RWPE2 (cell line): ENCODE data around the gene SNX2.

Experiments used
- ATAC-seq: fragments of 200-7000 bp; cut with Tn5 transposase; 3 replicates; pipeline ENCODE4 v1.9.1; 2021; ENCODE audit warnings: low read depth
- DNase-seq: peaks from one replicate; pipeline ENCODE4 v3.0.0-alpha.2; 2020; ENCODE audit warnings: low spot score
- H3K27ac ChIP-seq: fragments of 450-650 bp; 2 replicates; pipeline ENCODE4 v1.5.1; 2017; ENCODE audit warnings: mild to moderate bottlenecking; ENCODE audit not compliant: poor library complexity, severe bottlenecking
- H3K27me3 ChIP-seq: fragments of 250-450 bp; sonication (Bioruptor Pico); 2 replicates; pipeline ENCODE4 v1.5.1; 2021; ENCODE audit warnings: mild to moderate bottlenecking, moderate library complexity; ENCODE audit not compliant: insufficient read depth, poor library complexity, severe bottlenecking
- H3K36me3 ChIP-seq: fragments of 250-450 bp; sonication (Bioruptor Pico); 2 replicates; pipeline ENCODE4 v1.5.1; 2020; ENCODE audit warnings: low read depth, mild to moderate bottlenecking, moderate library complexity
- H3K4me1 ChIP-seq: fragments of 250-450 bp; sonication (Bioruptor Pico); 2 replicates; pipeline ENCODE4 v1.5.1; 2021; ENCODE audit warnings: mild to moderate bottlenecking, moderate library complexity; ENCODE audit not compliant: insufficient read depth, poor library complexity, severe bottlenecking
- H3K4me3 ChIP-seq: fragments of 250-450 bp; sonication (Bioruptor Pico); 2 replicates; pipeline ENCODE4 v1.5.1; 2021; ENCODE audit warnings: mild to moderate bottlenecking, moderate library complexity; ENCODE audit not compliant: severe bottlenecking
- H3K9me3 ChIP-seq: fragments of 250-450 bp; sonication (Bioruptor Pico); 2 replicates; pipeline ENCODE4 v1.5.1; 2021; ENCODE audit warnings: mild to moderate bottlenecking, moderate library complexity; ENCODE audit not compliant: severe bottlenecking
- TF ChIP-seq, protein P1 (sequence below): fragments of 450-650 bp; IDR thresholded peaks from one replicate; pipeline ENCODE4 v1.5.1; 2017; ENCODE audit warnings: mild to moderate bottlenecking, moderate library complexity; ENCODE audit not compliant: poor library complexity, severe bottlenecking

The SNX2 gene

DNA sequence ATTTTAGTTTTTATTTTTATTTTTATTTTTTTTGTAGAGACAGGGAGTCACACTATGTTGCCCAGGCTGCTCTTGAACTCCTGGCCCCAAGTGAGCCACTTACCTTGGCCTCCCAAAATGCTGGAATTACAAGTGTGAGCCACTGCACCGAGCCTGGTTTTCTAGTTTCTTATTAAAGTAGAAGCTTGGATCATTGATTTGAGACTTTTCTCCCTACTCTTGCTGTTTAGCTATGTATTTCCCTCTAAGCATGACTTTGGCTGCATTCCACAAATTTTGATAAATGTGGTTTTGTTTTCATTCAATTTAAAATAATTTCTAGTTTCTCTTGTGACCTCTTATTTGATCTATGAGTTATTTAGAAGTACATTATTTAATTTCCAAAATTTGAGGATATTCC is 10.4 kb downstream of the SNX2 start:
- TF ChIP-seq, protein P1, sequence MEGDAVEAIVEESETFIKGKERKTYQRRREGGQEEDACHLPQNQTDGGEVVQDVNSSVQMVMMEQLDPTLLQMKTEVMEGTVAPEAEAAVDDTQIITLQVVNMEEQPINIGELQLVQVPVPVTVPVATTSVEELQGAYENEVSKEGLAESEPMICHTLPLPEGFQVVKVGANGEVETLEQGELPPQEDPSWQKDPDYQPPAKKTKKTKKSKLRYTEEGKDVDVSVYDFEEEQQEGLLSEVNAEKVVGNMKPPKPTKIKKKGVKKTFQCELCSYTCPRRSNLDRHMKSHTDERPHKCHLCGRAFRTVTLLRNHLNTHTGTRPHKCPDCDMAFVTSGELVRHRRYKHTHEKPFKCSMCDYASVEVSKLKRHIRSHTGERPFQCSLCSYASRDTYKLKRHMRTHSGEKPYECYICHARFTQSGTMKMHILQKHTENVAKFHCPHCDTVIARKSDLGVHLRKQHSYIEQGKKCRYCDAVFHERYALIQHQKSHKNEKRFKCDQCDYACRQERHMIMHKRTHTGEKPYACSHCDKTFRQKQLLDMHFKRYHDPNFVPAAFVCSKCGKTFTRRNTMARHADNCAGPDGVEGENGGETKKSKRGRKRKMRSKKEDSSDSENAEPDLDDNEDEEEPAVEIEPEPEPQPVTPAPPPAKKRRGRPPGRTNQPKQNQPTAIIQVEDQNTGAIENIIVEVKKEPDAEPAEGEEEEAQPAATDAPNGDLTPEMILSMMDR: no peak
- Histone ChIP-seq H3K27ac (no peak overlapping the region), H3K9me3 (peaks cover 2% of the 10 kb centered on the region), H3K4me1 (no peaks in the 10 kb centered on the region), H3K36me3 (peaks cover 7% of the 10 kb centered on the region), H3K27me3 (no peaks in the 10 kb centered on the region), H3K4me3 (no peak overlapping the region)
- DNase-seq (no peak), ATAC-seq (no peak)

DNA sequence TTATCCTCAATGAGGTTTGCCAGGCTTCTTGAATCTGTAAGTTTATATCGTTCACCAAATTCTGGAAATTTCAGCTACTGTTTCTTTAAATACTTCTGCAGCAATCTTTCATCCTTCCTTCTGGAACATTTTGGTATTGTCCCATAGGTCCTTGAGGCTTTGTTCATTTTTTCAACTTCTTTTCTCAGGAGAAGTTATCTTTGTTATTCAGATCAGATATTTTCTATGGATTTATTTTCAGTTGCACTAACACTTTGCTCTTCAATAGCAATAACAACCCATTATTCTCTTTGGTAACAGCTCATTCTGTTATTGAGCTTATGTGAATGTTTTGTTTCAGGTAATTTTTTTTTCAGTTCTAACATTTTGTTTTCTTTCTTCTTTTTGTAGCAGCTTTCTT is 13.5 kb downstream of the SNX2 start:
- Histone ChIP-seq H3K9me3 (peaks cover 2% of the 10 kb centered on the region), H3K27me3 (no peaks in the 10 kb centered on the region), H3K4me1 (no peaks in the 10 kb centered on the region), H3K36me3 (peaks cover 7% of the 10 kb centered on the region), H3K27ac (no peak overlapping the region), H3K4me3 (no peak overlapping the region)
- ATAC-seq: no peak
- TF ChIP-seq, protein P1: no peak
- DNase-seq: no peak

DNA sequence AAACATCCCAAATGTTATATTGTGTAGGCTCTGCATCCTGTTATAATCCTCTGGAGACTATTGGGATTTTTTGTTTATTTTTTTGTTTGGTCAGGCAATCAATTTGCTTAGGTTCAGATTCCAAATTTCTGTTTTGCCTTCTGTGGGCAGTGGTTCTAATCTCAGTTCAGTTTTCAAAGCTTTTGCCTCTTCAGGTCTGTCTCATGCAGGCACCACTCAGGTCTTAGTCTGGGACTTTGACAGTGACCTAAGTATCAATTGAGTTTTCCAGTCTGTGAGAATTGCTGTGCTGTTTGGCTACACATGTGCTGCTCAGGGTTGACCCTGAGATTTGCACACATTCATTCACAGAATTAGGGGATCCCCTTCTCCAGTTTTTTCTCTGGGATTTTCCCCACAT is 14.1 kb downstream of the SNX2 start:
- no peaks in the 10 kb centered on the region for H3K9me3 ChIP-seq
- no peak for DNase-seq
- ATAC-seq: no peak
- no peaks in the 10 kb centered on the region for H3K4me1 ChIP-seq
- no peak overlapping the region for H3K4me3 ChIP-seq
- H3K27me3 ChIP-seq: no peaks in the 10 kb centered on the region
- H3K36me3 ChIP-seq: peaks cover 7% of the 10 kb centered on the region
- H3K27ac ChIP-seq: no peak overlapping the region
- TF ChIP-seq, protein P1: no peak

DNA sequence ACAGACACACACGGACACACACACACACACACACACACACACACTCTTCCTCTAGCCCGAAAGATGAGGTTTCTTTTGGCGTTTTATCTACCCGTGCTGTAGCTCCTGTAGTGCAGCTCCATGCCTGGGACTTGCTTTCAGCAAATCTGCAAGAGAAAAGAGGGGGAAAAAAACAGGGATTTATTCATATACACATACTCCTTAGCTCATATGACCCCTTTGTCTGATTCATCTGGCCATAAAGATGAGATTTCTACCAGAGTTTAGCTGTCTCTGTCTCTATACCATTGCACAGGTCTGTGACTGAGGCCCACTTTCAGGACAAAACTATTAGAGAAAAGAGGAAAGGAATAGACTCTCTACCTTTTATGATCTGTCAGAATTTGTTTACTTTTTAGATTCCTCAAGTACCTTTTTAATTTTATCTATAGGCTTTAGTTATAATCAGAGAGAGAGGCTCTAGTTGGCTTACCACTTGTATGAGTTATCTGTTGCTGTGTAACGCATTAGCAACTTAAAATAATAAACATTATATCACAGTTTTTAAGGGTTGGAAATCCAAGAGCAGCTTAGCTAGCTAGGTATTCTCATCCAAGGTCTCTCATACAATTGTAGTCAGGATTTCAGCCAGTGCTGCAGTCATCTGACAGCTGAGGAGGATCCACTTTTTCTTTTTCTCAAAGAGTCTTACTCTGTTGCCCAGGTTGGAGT is 14.7 kb downstream of the SNX2 start:
- no peaks in the 10 kb centered on the region for H3K4me1 ChIP-seq
- ATAC-seq: no peak
- H3K27ac ChIP-seq: no peak overlapping the region
- H3K36me3 ChIP-seq: peaks cover 11% of the 10 kb centered on the region
- H3K9me3 ChIP-seq: no peaks in the 10 kb centered on the region
- H3K4me3 ChIP-seq: no peak overlapping the region
- TF ChIP-seq, protein P1: no peak
- no peaks in the 10 kb centered on the region for H3K27me3 ChIP-seq
- DNase-seq: no peak

DNA sequence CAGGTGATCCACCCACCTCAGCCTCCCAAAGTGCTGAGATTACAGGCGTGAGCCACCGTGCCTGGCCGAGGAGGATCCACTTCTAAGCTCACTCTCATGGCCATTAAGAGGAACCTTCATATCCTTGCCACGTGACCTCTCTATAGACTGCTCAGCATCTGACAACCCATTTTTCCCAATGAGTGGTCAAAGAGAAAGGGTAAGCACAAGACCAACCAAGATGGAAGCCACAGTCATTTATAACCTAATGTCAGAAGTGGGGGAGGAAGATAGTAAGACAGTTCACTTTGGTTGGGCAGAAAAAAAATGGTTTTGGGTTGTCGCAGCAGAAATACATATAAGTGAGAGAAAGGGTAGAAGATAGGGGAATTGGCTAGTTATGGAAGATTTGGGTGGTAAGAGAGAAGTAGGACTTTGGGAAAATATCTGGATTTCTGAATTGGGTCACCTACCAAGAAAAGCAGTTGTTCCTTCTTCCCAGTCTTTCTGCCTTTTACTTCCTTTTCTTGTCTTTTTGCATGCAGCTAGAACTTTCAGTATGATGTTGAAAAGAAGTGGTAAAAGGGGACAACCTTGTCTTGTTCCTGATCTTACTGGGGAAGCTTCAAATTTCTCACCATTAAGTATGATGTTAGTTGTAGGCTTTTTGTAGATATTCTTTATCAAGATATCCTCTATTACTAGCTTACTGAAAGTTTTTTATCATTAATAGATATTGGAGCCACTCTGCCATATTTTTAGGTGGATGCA is 15.6 kb downstream of the SNX2 start:
- ATAC-seq (no peak), DNase-seq (no peak)
- TF ChIP-seq, protein P1: no peak
- Histone ChIP-seq H3K9me3 (no peaks in the 10 kb centered on the region), H3K27me3 (no peaks in the 10 kb centered on the region), H3K36me3 (peaks cover 18% of the 10 kb centered on the region), H3K27ac (no peak overlapping the region), H3K4me3 (no peak overlapping the region), H3K4me1 (no peaks in the 10 kb centered on the region)
